G401 (cell line): ENCODE measurements around the gene KLHL36. TPM values are rescaled to one million over a fixed set of nuclear protein-coding genes. Genes with fewer than 3 reads are reported as not detected.
"Not testable (repeated sequence)": the region's sequence is repeated elsewhere in the genome, so short reads cannot be mapped to it uniquely, and the experiment has no call there.

Experiments used
- DNase-seq: peaks from one replicate; pipeline ENCODE4 v3.0.0-alpha.2; 2015; ENCODE audit warnings: low spot score
- in situ Hi-C: cut with HindIII; loops from 2 replicates; pipeline ENCODE4 v1.10.0; 2016; ENCODE audit warnings: low sequenced_read_pairs, mixed read lengths
- total RNA-seq: library from RNA; depleted of rRNA; stranded (reverse); fragments of >200 nt; shearing (Covaris generic); gene quantifications from 2 replicates; pipeline ENCODE4 v1.2.3, GENCODE V29; 2014

The KLHL36 gene
- total RNA-seq, 1 experiment from 2014 or later = 29.7 TPM

GRCh38 chr16:84685210-84685609 is 36.9 kb downstream of the KLHL36 start:
- no peak for DNase-seq
- in situ Hi-C loops = no loop called here

DNA sequence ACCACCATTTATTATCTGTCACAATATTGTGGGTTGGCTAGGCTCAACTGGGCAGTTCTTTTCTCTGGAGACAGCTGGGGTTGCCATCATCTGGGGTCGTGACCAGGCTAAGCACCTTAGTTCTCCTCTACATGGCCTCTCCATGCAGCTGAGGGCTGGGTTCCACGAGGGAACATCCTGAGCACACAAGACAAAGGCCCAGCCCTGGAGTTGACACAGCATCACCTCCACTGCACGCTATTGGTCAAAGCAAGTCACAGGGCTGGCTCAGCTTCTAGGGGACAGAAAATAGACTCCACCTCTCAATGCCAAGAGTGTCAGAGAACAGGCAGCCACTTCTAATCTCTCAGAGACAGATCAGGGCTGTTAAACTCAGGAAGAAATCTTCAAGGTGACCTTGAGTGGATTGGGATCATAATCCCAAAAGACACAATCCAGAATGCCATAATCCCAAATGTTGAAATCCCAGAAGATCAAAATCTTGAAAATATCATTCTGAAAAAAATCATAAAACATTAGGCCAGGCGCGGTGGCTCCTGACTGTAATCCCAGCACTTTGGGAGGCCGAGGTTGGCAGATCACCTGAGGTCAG is 38.5 kb downstream of the KLHL36 start:
- no peak for DNase-seq
- in situ Hi-C loops = no loop called here

DNA sequence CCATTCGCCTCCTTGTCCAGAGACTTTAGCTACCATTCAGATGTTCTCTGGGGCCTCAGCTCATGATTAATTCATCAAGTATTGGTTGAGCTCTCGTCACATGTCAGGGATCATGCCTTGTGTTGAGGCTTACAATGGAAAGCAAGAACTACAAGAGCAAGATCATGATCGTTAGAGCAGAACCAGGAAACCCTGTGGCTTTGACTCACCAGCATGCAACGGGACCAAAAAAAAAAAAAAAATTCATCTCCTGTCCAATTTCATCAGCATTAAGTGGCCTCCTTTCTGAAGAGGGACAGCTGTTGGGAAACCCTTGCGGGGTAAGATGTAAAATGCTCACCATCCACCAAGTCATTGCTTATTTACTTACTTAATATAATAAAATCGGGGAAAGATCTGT is 39.4 kb downstream of the KLHL36 start:
- in situ Hi-C loops = no loop called here
- no peak for DNase-seq

- in situ Hi-C loops, DNase-seq: not testable (repeated sequence)
Measured at GRCh38 chr16:84688163-84688562, 39.9 kb downstream of the KLHL36 start.

DNA sequence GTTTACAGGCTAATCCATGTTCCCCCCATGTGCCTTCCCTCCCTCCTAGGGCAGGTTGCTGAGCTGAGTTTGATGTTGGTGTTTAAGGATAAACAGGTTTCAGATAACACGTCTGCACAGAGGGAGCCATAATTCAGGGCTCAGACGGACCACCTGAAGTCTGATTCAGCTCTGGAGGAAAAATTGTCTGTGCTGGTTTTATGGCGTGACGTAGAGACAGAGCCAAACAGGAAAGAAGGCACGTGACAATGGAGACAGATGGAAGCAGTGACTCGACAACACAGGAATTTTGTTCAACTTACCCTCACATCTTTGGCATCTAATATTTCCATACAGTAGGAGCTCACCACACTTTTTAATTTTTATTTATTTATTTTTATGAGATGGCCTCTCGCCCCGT is 40.8 kb downstream of the KLHL36 start:
- DNase-seq = no peak
- in situ Hi-C loops = no loop called here

GRCh38 chr16:84690088-84690819 is 41.9 kb downstream of the KLHL36 start:
- in situ Hi-C loops = no loop called here
- DNase-seq = no peak

DNA sequence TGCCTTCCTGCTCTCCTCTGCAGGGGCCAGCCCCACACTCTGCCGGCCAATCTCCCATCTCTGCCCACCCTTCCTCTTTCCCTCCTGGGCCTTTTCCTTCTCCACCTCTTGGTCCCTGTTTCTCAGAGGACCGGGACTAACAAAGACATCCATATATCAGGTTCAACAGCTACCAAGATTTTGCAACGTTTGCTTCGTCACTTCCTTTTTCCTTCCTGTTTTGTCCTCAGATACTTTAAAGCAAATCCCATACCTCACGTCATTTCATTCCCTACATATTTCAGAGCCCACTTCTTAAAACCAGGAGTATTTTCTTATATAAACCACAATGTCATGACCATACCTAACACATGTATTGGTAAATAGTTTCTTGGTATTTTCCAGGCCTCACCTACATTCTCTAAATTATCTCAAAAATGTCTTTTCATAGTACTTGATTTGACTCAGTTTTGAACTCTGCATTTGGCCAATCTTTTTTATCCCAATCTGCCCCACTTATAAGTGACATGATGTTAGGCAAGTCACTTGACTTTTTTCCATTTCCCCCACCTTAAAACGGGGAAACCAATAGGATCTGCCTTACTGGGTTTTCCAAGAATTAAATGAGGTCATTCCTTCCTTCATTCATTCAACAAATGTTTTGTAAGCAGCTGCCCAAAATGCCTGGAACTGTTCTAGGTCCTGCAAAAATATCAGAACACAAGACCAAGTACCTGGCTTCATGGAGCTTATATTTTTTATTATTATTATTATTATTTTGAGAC is 44.3 kb downstream of the KLHL36 start:
- no peak for DNase-seq
- in situ Hi-C loops = no loop called here

- in situ Hi-C loops, DNase-seq: not testable (repeated sequence)
Measured at GRCh38 chr16:84693869-84694268, 45.6 kb downstream of the KLHL36 start.

DNA sequence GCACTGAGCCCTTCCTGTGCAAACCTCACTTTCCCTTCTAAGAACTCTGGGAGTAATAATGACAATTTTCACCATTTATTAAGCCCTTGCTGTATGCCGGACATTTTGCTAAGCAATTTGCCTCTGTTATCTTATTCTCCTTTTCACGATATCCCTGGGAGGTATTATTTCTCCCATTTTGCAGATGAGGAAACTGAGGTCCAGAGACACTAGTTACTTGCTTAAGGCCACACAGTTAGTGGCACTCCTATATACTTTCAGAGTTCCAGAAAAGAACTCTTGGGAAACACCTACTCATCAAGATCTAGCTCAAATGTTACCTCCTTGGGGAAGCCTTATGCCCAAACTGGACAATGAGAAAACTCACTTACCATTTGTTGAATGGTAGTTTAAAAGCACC is 46.7 kb downstream of the KLHL36 start:
- in situ Hi-C loops = no loop called here

GRCh38 chr16:84699147-84699711 is 50.9 kb downstream of the KLHL36 start:
- DNase-seq = peak; percentile 20
- in situ Hi-C loops = no loop called here

More for the DNA sequence above, 46.7 kb downstream of the KLHL36 start:
- DNase-seq = no peak

DNA sequence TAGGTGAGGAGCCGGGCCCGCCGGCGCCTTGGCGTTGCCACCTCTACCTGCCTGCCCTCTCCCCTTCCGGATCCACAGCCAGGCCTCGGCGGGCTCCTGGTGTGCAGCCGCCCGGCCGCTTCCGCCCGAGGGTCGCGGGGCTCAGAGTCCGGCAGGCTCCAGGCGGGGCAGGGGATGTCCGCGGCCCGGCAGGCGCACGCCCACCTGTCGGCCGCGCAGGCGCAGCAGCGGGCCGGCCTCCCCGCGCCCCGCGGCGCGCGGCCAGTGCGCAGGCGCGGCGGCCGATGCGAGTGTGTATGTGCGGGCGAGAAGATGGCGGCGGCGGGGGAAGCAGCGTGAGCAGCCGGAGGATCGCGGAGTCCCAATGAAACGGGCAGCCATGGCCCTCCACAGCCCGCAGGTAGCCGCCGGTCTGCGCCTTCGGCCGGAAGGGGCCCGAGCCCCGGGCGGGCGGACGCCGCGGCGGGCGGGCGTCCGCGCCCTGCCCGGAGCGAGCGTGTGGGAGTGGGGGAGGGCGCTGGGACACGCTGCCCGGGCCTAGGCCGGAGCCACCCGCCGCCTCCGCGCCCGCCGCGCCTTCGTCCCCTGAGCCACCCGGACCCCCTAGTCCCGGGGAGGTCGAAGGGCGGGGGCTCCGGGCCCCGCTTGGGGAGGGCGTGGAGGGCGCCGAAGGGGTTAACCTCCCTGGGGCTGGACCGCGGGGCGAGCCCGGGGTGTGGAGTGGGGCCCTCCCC is 51.6 kb downstream of the KLHL36 start, which contains the start of gene USP10:
Gene USP10, plus strand, starts transcription at position 289 of the 734 bp plus-strand sequence. Its CDS starts 91 bp downstream, at position 380.
- in situ Hi-C loops = no loop called here
- peak; percentile 68 for DNase-seq

DNA sequence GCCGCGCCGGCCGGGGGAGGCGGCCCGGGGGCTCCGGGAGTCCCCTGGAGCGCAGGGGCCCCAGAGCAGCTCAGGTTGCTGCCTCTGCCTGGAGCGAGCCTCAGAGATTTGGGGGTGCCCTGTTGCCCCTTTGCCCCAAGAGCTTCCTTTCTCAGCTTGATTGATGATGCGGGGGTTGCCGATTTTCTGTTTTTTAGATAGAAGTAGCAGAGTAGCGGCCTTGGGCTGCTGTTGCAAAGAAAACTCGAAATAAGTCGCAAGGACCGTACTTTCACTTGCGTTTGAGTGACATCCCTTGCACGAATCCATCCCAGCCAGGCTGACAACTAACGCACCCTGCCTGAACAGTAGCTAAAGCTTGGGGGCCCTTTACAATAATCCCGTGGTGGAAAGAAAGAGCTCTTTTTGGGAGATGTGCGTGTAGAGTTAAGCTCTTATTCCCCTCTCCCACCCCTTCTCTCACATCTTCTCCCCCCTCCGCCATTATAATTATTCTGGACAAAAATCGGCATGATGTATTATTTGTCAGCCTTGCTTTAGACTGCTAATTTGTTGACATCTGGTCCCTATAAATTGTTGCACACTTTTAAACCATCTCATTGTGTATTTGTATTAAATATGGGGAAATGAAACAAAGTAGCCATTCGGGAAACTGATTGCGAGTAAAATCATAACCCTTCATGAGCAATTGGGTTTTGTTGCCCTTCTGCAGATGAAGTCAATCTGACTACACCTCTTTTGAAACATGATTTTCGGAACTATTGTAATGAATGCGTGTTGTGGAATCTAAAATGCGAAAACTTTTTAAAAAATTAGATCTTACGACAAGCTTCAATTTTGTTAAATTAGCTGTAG is 52.4 kb downstream of the KLHL36 start:
- DNase-seq = peak; percentile 43
- in situ Hi-C loops = no loop called here

- no peak for DNase-seq
- in situ Hi-C loops = no loop called here
Measured at GRCh38 chr16:84703681-84704080, 55.4 kb downstream of the KLHL36 start.

GRCh38 chr16:84704253-84704652 is 55.9 kb downstream of the KLHL36 start:
- in situ Hi-C loops = no loop called here
- no peak for DNase-seq

- in situ Hi-C loops = no loop called here
- DNase-seq = no peak
Measured at GRCh38 chr16:84706856-84707255, 58.5 kb downstream of the KLHL36 start.

DNA sequence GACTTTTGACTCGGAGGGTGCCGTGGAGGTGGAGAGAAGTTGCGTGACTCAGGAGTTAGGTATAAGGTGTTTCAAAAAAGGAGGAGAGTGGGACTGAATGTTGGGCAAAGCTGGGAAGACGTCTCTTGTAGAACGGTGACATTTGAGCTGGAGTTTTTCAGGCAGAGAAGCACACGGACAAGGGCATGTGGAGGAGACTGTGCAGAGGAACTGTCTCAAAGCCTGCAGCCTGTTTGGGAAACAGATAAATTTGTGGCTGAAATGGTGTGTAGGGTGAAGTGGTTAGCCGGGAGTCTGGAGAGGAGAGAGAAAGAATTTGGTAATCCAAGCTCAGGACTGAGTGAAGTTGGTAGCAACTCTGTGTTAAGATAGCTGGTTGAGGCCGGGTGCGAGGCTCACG is 61.3 kb downstream of the KLHL36 start:
- in situ Hi-C loops = no loop called here

GRCh38 chr16:84710686-84711085 is 62.4 kb downstream of the KLHL36 start:
- DNase-seq = no peak
- in situ Hi-C loops = no loop called here

More for the DNA sequence above, 61.3 kb downstream of the KLHL36 start:
- no peak for DNase-seq
